Lower leg skin (tissue), 3 donors: ENCODE results near the gene FEN1.

Source experiments
- POLR2A ChIP-seq, 2 donors: fragments of 450-650 bp; IDR thresholded peaks; one replicate each; pipeline ENCODE4 v1.6.1; 2016 to 2017; ENCODE audit warnings: antibody characterized with exemption in 2 of 2, mild to moderate bottlenecking in 1 of 2, moderate library complexity in 1 of 2
- TF ChIP-seq, protein P1 (sequence below), 3 donors: fragments of 450-650 bp; IDR thresholded peaks; one replicate each; pipeline ENCODE4 v1.5.1; 2016; ENCODE audit warnings: antibody characterized with exemption in 3 of 3, mild to moderate bottlenecking in 3 of 3, moderate library complexity in 2 of 3

DNA sequence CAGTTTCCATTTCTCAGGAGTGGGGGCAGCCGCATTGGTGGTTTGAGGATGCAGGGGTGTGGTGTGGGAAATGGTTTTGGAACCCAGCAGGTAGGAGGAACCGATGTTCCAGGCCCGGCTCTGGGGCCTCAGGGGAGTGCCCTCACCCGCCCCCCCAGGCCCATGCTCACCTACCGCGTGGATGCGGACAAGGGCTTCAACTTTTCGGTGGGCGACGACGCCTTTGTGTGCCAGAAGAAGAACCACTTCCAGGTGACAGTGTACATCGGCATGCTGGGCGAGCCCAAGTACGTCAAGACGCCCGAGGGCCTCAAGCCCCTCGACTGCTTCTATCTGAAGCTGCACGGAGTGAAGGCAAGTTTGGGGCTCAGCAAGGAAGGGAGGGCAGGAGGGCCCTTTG lies 18.9 kb upstream of the FEN1 start:
- no peak for TF ChIP-seq POLR2A (IDR thresholded peaks at IDR 0.05)
- TF ChIP-seq, protein P1, sequence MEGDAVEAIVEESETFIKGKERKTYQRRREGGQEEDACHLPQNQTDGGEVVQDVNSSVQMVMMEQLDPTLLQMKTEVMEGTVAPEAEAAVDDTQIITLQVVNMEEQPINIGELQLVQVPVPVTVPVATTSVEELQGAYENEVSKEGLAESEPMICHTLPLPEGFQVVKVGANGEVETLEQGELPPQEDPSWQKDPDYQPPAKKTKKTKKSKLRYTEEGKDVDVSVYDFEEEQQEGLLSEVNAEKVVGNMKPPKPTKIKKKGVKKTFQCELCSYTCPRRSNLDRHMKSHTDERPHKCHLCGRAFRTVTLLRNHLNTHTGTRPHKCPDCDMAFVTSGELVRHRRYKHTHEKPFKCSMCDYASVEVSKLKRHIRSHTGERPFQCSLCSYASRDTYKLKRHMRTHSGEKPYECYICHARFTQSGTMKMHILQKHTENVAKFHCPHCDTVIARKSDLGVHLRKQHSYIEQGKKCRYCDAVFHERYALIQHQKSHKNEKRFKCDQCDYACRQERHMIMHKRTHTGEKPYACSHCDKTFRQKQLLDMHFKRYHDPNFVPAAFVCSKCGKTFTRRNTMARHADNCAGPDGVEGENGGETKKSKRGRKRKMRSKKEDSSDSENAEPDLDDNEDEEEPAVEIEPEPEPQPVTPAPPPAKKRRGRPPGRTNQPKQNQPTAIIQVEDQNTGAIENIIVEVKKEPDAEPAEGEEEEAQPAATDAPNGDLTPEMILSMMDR (IDR thresholded peaks at IDR 0.05) = no peak
